ENCODE data around the gene UMOD.

The UMOD gene
- 0 reads per million in 4 donors for total RNA-seq

GRCh38 chr16:20352615-20353014, at the start of gene UMOD:
Gene UMOD (minus strand): TSS chr16:20352715. CDS start chr16:20350737, 1,978 bp downstream.
- DNase-seq, result no peak

DNA sequence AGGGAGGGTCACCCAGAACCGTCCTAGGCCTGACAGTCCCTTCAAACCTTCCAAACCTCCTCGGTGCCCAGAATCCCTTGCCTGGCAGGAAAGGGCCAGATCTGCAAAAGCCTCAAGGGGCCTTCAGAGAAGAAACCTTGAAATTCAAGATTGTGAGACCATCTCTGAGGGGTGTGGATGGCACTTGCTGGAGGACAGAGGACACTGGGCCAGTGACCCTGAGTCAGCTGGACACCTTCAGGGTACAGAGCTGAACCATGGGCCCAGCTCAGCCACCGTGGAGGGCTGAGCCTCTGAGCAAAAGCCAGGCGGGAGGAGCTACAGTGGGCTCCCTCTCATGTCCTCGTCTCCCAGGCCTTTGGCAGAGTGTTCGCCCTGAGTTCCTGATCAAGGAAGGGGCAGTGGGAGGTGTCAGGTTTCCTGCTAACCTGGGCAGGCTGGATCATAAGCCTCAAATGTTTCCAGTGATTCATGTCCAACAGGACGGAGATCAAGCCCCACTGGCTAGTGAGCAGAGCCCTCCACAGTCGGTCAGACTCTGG, 49.0 kb upstream of the UMOD start:
- no peak for DNase-seq

DNA sequence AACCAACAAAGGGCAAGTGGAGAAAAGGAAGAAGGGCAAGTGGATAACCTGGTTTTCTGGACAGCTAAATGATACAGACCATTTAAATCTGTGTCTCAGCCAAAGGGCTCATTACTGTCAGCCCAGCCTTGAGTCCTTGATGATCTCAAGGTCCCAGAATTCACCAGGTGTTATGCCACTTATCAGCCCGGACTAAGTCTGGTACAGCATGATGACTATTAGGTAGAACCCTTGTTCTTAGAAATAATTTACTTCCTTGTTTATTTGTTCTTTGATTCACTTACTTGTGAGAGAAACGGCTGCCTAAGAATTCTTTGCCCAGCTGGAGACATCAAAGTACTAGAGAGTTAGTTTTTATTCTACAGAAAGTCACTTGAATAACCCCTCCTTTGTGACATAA, 48.6 kb upstream of the UMOD start:
- DNase-seq, result no peak

- no peak for DNase-seq
These were observed 46.7 kb upstream of the UMOD start for GRCh38 chr16:20399185-20399584.

DNA sequence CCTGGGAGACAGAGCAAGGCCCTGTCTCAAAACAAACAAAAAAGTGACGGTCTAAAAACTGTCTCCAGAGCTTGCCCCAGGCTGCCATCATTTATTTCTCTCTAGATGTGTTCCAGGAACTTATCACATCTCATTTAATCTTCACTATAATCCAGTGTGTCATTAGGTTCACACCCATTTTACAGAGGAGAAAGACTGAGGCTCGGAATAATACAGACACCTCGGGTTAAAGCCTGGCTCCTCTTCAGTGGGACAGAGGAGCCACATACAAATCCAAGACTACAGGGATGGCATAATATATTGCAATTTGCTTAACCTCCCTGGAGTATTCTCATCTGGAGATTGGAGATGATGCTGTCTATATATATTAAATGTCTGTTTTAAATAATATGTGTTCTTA, 46.1 kb upstream of the UMOD start:
- no peak for DNase-seq

DNA sequence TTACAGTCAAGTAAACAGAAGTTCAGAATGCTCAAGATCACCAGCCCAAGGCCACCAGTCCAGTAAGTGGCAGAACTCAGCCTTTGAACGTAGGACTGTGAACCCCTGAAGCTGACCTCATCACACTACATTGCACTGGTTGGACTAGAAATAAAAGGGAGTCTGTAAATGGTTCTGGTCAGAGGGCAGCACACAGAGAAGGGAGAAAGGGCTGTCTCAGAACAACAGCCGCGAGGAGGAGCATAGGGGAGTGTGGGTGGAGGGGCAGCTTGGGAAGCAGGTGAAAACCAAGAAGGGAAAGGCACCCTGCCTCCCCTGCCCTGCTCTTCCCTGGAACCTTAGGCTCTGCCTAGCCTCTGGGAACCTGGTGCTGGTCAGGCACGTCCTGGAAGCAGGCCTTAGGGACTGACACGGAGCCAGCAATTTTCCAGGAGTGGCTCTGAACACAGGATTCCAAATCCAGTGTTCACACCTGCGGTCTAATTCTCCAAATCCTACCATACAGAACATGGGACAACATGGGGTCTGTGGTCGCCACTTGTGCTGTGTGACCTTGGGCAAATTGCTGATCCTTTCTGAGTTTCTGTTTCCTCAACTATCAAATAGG, 45.1 kb upstream of the UMOD start:
- DNase-seq, result no peak

DNA sequence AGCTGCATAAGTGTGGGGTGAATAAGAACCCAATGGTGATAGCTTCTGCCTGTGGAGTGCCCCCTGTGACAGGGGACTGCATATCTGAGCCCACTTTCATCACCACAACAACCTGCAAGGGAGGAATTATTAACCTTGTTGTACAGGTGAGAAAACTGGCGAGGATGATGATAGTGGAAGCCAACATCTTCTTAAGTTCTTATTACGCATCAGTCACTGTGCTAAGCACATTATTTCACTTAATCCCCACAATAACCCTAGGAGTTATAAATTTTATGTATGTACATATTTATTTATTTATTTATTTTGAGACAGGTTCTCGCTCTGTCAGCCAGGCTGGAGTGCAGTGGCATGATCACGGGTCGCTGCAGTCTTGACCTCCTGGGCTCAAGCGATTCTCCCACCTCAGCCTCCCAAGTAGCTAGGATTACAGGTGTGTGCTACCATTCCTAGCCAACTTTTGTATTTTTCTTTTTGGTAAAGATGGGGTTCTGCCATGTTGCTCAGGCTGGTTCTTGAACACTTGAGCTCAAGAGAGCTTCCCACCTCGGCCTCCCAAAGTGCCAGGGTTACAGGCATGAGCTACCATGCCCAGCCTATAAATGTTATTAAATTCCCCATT, 44.4 kb upstream of the UMOD start:
- no peak for DNase-seq

- no peak for DNase-seq
These were observed 43.4 kb upstream of the UMOD start for GRCh38 chr16:20395946-20396345.

- no peak for DNase-seq
These were observed 41.5 kb upstream of the UMOD start for GRCh38 chr16:20393801-20394577.

GRCh38 chr16:20391045-20391444, 38.5 kb upstream of the UMOD start:
- no peak for DNase-seq

GRCh38 chr16:20388854-20389253, 36.3 kb upstream of the UMOD start:
- DNase-seq, result no peak

DNA sequence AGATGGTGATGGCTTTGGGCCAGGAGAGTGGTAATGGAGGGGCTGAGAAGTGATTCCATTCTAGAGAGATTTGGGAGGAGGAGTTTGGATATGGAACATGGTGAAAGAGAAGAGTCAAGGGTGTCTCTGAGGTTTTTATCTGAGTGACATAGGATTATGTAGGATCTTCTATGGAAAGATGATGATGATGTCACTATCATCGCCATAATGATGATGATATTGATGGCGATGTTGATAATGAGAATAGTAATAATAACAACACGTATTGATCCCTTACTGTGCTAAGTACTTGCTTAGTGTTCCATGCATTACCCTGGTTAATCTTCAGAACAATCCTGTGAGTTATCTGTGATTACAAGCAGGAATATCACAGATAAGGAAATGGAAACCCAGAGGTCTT, 35.5 kb upstream of the UMOD start:
- no peak for DNase-seq

DNA sequence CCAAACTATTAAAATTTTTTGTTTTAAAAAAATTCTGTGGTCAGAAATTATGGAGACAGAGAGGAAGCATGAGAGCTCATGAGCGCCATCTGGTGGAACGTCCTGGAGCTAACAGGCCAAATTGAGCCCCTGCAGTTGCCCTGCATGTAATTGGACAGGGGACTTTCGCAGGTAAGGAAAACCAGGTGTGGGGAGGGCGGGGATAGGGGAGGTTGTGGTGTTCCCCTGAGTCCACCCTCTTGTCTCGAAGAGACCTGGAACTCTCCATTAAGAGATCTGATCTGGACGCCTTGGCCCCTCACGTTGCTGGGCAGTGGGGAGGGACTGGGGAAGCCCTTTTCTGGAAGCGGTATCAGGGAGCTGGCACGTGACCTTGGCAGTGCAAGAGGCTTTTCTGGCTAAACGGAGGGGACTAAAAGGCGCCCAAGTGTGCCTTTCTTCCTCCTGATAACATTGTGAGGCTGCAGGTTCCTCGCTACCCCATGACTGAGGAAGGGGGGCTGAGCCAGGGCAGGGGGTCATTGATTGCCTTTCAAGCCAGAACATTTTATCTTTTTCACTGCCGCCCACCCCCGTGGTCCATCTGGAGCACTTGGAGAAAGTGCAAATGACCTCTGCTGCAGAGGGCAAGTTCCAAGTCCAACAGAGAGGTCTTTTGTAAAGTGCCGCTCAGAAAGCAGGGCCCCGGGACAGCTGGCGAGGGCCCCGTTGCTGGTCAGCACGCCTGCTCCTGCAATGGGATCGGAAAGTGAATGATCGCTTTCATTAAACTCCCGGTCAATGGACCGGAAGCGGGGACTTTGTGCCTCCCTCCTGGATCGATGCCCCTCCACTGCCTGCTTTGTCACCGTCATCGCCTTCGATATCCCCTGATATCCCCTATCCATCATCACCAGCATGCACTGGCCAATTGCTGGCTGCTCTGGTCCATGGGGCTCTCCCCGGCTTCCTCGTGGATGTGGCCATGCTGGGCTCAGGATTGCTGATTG, 33.6 kb upstream of the UMOD start:
- DNase-seq, result peak; percentile 19 to 35 (median 24)

DNA sequence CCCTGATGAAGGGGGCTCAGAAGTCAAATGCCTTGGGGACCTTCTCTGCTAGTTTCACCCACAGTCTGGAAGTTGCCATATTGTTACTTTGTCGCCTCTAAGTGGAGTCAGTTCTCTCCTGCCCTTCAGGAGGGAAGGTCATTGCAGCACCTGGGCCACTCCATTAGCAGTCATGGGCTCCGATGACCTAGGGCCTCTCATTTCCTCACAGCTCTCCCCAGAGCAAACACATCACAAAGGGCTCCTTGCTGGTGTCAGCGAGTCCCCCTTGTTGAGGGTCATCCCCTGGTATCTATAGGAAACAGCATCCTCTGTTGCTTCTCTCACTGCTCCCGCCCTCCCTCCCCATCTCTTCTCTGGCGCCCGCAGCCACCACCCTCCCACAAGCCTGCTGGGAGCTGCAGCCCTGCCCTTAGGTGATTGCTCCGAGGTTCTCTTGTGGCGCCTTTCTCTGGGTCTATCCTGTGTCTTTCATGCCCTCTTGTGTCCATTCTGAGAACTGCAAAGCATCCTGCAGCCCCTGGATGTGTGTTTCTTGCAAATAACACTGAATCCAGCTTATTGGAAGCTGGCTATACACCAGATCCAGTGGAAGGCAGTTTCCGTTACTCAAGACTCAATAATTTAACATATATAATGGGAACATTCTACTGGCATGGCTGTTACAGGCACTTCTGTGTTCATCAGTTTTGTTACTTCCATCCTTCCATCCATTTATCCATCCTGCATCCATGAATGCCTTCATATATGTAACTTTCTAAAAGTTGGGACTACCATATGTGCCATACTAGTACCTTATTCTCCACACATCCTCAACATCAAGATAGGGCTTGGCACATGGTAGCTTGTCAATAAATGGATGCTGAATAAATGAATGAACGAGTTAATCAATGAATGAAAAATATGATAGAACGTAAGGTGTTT, 30.9 kb upstream of the UMOD start:
- DNase-seq, result peak in 2 of 5 donors; percentile 21 to 46

GRCh38 chr16:20382202-20382948, 29.9 kb upstream of the UMOD start:
- DNase-seq, result no peak

- no peak for DNase-seq
These were observed 28.3 kb upstream of the UMOD start for GRCh38 chr16:20380782-20381181.

- DNase-seq, result no peak
These were observed 24.7 kb upstream of the UMOD start for GRCh38 chr16:20377181-20377580.

- DNase-seq, result no peak
These were observed 20.2 kb upstream of the UMOD start for GRCh38 chr16:20372701-20373100.

DNA sequence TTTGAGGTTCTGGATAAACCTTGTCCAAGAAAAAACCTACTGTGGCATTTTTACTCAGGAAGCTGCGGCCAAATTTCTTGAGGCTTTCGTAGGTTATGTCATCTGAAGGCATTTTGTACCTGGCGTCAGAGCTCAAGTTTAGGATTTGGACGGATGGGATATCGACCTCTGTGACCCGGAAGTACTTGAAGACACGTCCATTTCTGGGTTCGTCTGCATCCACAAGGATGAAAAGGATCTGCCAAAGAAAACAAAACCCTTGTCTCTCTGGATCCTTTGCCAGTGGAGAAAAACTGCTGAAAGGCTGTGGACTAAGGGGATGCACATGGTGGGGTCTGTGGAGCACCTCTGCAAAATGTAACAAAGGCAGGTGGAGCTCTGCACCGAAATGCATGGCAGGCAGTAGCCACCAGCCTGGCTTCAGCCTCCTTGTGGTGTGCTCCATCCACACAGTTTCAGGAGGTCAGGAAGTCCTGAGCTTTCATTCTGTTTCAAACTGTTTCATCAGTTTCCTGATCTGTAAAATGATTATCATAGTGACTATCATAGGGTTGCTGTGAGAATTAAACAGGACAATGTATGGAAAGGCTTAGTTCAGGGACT, 17.0 kb upstream of the UMOD start:
- DNase-seq, result no peak

GRCh38 chr16:20364051-20364450, 11.5 kb upstream of the UMOD start:
- DNase-seq, result no peak
